Glutamatergic neuron (in vitro differentiated cells): Measurements from ENCODE around the gene C16orf46. TPM values are rescaled to one million over a fixed set of nuclear protein-coding genes. Genes with fewer than 3 reads are reported as not detected.

Source experiments
- DNase-seq: peaks from one replicate; pipeline ENCODE4 v3.0.0; 2022
- H3K27ac Mint-ChIP-seq: one replicate; pipeline ENCODE4 v1.8.0; 2020; ENCODE audit warnings: mild to moderate bottlenecking, mixed read lengths, inconsistent platforms; ENCODE audit not compliant: unreplicated experiment
- H3K27me3 Mint-ChIP-seq: one replicate; pipeline ENCODE4 v1.8.0; 2020; ENCODE audit warnings: mild to moderate bottlenecking, moderate library complexity, mixed read lengths, inconsistent platforms; ENCODE audit not compliant: unreplicated experiment
- H3K36me3 Mint-ChIP-seq: one replicate; pipeline ENCODE4 v1.8.0; 2020; ENCODE audit warnings: mild to moderate bottlenecking, mixed read lengths, inconsistent platforms; ENCODE audit not compliant: unreplicated experiment
- H3K4me1 Mint-ChIP-seq: one replicate; pipeline ENCODE4 v1.8.0; 2020; ENCODE audit warnings: mild to moderate bottlenecking, low read depth, mixed read lengths, inconsistent platforms; ENCODE audit not compliant: unreplicated experiment
- H3K4me3 Mint-ChIP-seq: one replicate; pipeline ENCODE4 v1.8.0; 2020; ENCODE audit warnings: mild to moderate bottlenecking, mixed read lengths, inconsistent platforms; ENCODE audit not compliant: unreplicated experiment
- H3K9me3 Mint-ChIP-seq: one replicate; pipeline ENCODE4 v1.8.0; 2020; ENCODE audit warnings: mild to moderate bottlenecking, moderate library complexity, mixed read lengths, inconsistent platforms; ENCODE audit not compliant: unreplicated experiment
- CTCF ChIP-seq: fragments of 200-600 bp; sonication (generic); IDR thresholded peaks from one replicate; pipeline ENCODE4 v1.5.0; 2021; ENCODE audit not compliant: partially characterized antibody, unreplicated experiment
- total RNA-seq: library from RNA; stranded (reverse); fragmentation: NEBNext Ultra II Directional; extraction: Animal tissue kit (Norgen Biotek cat#: 25700); gene quantifications from one replicate; pipeline ENCODE4 v1.2.1, GENCODE V29; 2021; ENCODE audit not compliant: unreplicated experiment

The C16orf46 gene
- total RNA-seq, 1 donor from 2014 or later = 1.0 TPM

- Mint-ChIP-seq H3K36me3 (no peaks in the 10 kb centered on the region), H3K27ac (no peak overlapping the region), H3K9me3 (no peaks in the 10 kb centered on the region), H3K4me3 (no peak overlapping the region), H3K27me3 (no peaks in the 10 kb centered on the region), H3K4me1 (no peaks in the 10 kb centered on the region)
- no peak for DNase-seq
- TF ChIP-seq CTCF = no peak
Measured at GRCh38 chr16:81067166-81067565, 9.9 kb downstream of the C16orf46 start.

- Mint-ChIP-seq H3K4me1 (peaks cover under 1% of the 10 kb centered on the region), H3K27ac (no peak overlapping the region), H3K9me3 (no peaks in the 10 kb centered on the region), H3K4me3 (no peak overlapping the region), H3K36me3 (no peaks in the 10 kb centered on the region), H3K27me3 (no peaks in the 10 kb centered on the region)
- no peak for DNase-seq
- no peak for TF ChIP-seq CTCF
Measured at GRCh38 chr16:81066681-81067080, 10.4 kb downstream of the C16orf46 start.

- peak overlapping the region; percentile 91 for H3K27ac Mint-ChIP-seq
- peaks cover 17% of the 10 kb centered on the region for H3K4me1 Mint-ChIP-seq
- no peaks in the 10 kb centered on the region for H3K36me3 Mint-ChIP-seq
- DNase-seq = peak; percentile 22
- no peaks in the 10 kb centered on the region for H3K27me3 Mint-ChIP-seq
- peak overlapping the region; percentile 38 for H3K4me3 Mint-ChIP-seq
- TF ChIP-seq CTCF = peak; percentile 49
- peaks cover 4% of the 10 kb centered on the region for H3K9me3 Mint-ChIP-seq
Measured at GRCh38 chr16:81061871-81062608, 15.0 kb downstream of the C16orf46 start.

GRCh38 chr16:81061307-81061640, 15.8 kb downstream of the C16orf46 start:
- Mint-ChIP-seq H3K36me3 (no peaks in the 10 kb centered on the region), H3K9me3 (peaks cover 4% of the 10 kb centered on the region), H3K27me3 (no peaks in the 10 kb centered on the region), H3K27ac (peak overlapping the region; percentile 91), H3K4me3 (peak overlapping the region; percentile 84), H3K4me1 (peaks cover 17% of the 10 kb centered on the region)
- TF ChIP-seq CTCF = no peak
- peak; percentile 27 for DNase-seq

- DNase-seq = peak; percentile 35
- no peak for TF ChIP-seq CTCF
- peaks cover 4% of the 10 kb centered on the region for H3K9me3 Mint-ChIP-seq
- no peaks in the 10 kb centered on the region for H3K36me3 Mint-ChIP-seq
- peaks cover 17% of the 10 kb centered on the region for H3K4me1 Mint-ChIP-seq
- H3K27me3 Mint-ChIP-seq = no peaks in the 10 kb centered on the region
- H3K27ac Mint-ChIP-seq = peak overlapping the region; percentile 91
- peak overlapping the region; percentile 84 for H3K4me3 Mint-ChIP-seq
Measured at GRCh38 chr16:81060576-81061306, 16.3 kb downstream of the C16orf46 start.
